Mucosa of stomach (tissue), 1 donor: ENCODE data around the gene STEAP3.
A peak's percentile ranks its signal among the peaks of the same experiment; 100 is the strongest.

Source experiments
- H3K27me3 ChIP-seq: one replicate; pipeline ENCODE4 v1.7.0; 2013; ENCODE audit warnings: mild to moderate bottlenecking, low read length; ENCODE audit not compliant: control insufficient read depth, insufficient read depth
- H3K36me3 ChIP-seq: one replicate; pipeline ENCODE4 v1.7.0; 2013; ENCODE audit warnings: low read length; ENCODE audit not compliant: control insufficient read depth, insufficient read depth
- H3K4me1 ChIP-seq: one replicate; pipeline ENCODE4 v1.7.0; 2013; ENCODE audit warnings: mild to moderate bottlenecking, low read length; ENCODE audit not compliant: control insufficient read depth, insufficient read depth
- H3K4me3 ChIP-seq: one replicate; pipeline ENCODE4 v1.7.0; 2013; ENCODE audit warnings: low read length
- H3K9ac ChIP-seq: one replicate; pipeline ENCODE4 v1.7.0; 2013; ENCODE audit warnings: mild to moderate bottlenecking, low read length, moderate library complexity
- H3K9me3 ChIP-seq: one replicate; pipeline ENCODE4 v1.7.0; 2013; ENCODE audit warnings: mild to moderate bottlenecking, low read length, moderate library complexity; ENCODE audit not compliant: control insufficient read depth
- donor health status: Pancreatic carcinoma.

The STEAP3 gene

DNA sequence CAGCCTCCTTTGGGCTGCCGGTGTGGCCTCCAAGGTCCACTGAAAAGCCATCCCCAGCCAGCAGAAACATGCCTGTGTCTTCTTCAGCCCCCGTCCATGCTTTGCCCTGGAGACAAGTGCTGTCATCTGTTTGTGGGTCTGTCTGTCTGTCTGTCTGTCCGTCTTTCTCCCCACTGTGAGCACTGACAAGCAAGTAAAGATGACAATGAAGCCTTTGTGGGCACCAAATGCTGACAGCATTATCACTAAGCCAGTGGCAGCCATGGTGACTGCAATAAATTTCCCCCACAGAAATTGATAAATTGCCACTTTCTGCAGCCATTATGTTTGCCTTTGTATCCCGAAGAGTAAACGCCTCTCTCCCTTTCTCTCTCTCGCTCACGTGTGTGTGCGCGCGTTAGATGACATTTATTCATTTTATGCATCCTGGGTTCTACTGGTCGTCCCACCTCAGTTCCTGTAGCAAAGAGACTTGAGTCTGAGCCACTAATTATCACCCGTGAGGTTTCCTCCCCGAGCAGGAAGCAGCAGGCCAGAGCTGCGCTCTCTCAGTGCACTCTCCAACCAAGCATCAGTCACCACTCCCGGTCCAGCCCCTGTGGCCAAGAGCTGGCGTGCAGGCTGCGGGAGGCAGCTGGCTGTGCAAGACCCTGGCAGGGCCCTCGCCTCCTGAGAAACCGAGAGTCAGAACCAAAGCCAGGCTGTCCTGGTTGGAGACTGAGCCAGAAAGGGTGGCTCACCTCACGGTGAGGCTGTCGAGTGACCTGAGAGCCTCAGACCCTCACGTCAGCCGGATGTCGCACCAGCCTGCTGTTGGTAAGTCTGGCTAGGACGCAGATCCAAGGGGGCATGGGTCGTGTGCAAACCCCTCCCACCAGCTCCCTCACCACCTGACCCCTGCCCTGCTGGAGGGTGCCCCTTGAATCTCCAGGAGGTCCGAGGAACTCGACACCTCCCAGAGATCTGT lies 6.9 kb downstream of the STEAP3 start:
- Histone ChIP-seq H3K27me3 (no peaks in the 10 kb centered on the region), H3K9ac (no peak overlapping the region), H3K4me3 (no peak overlapping the region), H3K4me1 (peaks cover 50% of the 10 kb centered on the region), H3K9me3 (no peaks in the 10 kb centered on the region), H3K36me3 (no peaks in the 10 kb centered on the region)

DNA sequence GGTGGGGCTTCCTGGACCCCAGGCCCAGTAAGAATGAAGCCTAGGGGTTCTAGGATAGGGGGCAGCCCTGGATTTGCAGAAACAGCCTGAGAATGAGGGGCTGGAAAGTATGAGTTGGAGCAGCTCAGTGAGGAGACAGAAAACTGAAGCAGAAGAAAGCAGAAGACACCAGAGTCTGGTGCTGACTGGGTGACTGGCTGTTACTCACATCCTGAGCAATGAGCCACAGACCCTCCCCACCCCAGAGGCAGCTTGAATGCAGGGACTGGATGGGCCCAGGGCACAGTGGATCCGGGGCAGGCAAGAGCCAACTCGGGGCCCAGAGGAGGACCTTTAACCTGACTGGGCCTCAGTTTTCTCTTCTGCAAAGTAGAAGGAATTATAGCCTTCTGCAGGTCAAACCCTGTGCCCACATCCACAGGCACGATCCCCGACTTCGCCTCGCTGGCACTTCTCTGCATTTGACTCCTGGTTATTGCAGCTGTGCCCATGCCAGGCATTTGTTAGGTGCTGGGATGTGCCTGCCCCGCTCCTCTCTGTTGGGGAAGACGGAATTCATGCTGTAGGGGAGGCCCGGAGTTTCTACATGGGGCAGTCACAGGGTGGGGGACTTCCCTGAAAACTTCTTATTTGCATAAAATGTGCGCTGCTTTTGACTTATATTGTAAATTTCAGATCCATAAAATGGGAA lies 8.5 kb downstream of the STEAP3 start:
- Histone ChIP-seq H3K4me3 (no peak overlapping the region), H3K4me1 (peaks cover 39% of the 10 kb centered on the region)

DNA sequence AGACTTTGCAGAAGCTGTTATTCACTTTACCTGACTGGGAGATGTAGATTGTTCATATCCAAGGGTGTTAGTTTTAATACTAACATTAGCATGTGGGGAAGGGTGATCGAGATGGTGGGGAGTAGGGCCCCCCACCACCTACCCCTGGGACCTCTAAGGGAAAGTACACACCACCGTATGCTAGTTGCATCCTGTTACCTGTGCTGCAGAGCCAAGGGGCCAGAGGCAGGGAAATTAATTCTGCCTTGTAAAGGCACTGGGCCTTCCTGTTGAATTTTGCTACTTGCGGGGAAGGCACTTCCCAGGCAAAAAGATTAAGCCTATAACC lies 9.0 kb downstream of the STEAP3 start:
- Histone ChIP-seq H3K4me1 (peaks cover 39% of the 10 kb centered on the region), H3K36me3 (no peaks in the 10 kb centered on the region), H3K27me3 (no peaks in the 10 kb centered on the region), H3K4me3 (no peak overlapping the region), H3K9me3 (no peaks in the 10 kb centered on the region), H3K9ac (no peak overlapping the region)

More for the DNA sequence above, 8.5 kb downstream of the STEAP3 start:
- Histone ChIP-seq H3K9ac (no peak overlapping the region), H3K36me3 (no peaks in the 10 kb centered on the region), H3K27me3 (no peaks in the 10 kb centered on the region), H3K9me3 (no peaks in the 10 kb centered on the region)

DNA sequence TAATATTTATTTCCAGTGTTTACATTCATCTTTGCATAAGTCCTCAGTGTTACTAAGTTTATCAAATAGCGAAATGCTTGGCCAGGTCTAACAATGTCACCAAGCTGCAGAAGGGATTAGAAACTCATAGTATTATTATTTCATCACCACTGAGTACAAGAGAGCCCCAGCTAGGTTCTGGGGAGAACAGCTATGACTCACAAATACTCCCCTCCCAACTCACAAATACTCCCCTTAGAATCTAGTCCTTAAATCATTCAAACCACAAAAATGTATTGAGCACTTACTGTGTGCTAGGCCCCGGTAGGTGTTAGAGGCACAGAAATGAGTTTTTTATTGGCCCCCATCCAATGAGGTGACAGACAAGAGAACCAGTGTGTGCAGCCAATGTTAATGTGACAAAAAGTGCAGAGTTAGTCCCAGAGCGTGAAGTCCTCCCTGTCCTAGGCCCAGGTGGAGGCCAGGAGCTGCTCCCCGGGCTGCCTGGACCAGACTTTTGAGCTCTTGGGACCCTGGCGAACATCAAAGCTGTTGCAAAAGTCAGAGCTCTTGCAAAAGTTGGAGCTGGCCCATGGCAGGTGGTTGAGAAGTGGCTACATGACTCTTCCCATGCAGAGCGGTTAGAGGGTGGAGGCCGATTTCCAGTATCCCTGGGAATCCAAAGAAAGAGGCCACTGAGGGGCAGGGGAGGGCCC lies 9.8 kb downstream of the STEAP3 start:
- Histone ChIP-seq H3K27me3 (no peaks in the 10 kb centered on the region), H3K4me3 (no peak overlapping the region), H3K9me3 (no peaks in the 10 kb centered on the region), H3K4me1 (peaks cover 39% of the 10 kb centered on the region), H3K9ac (no peak overlapping the region), H3K36me3 (no peaks in the 10 kb centered on the region)

DNA sequence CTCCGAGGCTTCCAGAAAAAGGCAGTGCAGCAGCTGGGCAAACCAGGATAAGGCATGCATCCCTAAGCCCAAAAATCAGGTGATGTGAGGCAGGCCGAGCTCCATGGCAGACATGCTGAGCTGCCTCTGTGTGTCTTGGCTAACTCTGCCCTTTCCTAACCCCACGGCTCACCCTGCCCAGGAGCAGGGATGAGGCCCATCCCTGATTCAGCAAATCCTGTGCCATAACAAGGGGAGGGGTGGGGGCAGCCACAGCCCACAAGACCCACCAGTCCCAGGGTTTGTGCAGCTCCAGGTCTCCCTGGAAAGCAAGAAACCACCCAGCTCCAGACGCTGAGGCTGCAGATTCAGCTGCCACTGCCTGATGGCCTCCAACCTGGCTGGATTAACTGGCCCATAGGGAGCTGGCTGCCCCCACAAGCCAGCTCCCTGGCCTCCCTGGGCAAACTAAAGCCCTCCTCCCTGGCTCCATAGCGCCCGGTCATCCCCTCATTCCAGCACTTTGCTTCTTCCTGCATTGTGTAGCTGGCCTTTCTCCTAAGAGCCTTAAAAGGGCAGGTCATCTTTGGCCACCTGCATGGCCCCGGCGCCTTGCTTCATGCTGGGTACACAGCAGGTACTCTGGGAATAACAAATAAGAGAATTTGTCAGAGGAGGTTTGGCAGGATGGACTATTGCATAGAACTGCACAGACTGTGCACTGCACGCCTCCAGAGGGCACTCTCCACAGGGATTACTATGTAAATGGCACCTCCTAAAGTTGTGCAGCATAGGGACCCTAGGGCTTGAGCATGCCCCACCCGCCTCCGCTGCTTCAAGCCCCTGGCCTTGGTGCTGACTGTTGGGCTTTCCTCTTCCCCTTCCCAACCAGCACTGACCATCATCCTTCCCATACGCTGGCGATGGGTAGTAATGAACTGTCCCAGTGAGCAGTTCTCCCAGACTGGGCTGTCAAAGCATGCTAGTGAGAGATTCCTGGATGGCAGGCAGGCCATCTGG lies 10.7 kb downstream of the STEAP3 start:
- Histone ChIP-seq H3K9me3 (no peaks in the 10 kb centered on the region), H3K36me3 (no peaks in the 10 kb centered on the region), H3K9ac (no peak overlapping the region), H3K27me3 (no peaks in the 10 kb centered on the region), H3K4me3 (no peak overlapping the region), H3K4me1 (peaks cover 37% of the 10 kb centered on the region)

DNA sequence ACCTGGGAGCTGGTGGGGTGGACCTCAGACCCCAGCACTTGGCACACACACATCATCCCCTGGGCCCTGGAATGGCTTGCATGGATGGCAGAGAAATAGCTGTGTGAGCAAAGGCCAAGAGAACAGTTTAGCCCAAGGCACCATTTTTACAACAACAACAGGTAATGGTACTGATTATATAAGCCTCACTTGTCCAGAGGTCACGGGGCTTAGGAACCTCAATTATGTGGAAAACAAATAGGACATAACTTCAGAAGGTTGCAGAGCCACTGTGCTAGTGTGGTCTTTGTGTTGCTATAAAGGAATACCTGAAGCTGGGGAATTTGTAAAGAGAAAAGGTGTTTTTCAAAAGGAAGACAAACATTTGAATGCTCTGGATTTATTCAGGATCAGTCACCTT lies 13.2 kb downstream of the STEAP3 start:
- Histone ChIP-seq H3K4me1 (peaks cover 48% of the 10 kb centered on the region), H3K4me3 (no peak overlapping the region), H3K27me3 (no peaks in the 10 kb centered on the region), H3K9me3 (no peaks in the 10 kb centered on the region), H3K36me3 (no peaks in the 10 kb centered on the region), H3K9ac (no peak overlapping the region)

DNA sequence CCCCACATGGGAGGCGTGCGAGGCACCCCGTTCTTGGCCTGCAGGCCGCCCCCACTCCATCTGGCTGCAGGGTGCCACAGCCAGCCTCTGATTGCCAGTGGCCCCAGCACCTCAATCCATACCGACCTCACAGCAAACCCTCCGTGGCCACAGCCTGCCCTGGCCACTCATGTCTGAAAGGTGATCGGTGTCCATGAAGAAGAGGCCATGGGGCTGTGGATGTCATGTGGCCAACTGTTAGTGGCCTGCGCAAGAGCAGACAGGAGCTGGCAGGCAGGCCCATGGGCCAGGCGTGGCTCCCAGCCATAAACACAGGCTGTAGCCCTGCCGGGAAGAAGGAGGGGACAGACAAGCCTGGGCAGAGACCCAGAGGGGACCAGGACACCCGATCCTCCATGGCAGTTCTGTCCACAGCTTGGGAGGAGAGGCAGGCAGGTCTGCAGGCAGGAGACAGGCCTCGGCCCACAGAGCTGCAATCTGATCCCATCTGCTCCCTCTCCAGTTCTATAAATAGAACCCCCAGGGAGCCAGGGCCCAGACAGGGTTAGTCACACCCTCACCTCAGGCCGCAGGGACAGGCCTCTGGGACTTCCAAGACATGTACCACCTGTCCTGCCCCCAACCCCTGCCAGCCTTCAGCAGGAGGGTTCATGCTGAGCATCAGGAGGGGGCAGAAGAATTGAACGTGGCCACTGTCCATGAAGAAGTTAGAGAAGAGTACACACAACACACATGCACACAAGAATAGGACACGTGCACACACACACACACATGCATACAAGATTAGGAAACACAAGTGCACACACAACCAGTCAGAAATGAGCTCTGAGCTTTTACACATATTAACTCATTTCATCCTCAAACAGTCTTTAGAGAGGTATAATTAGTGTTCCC lies 16.9 kb downstream of the STEAP3 start:
- no peaks in the 10 kb centered on the region for H3K9me3 ChIP-seq
- peak overlapping the region; percentile 37 for H3K9ac ChIP-seq
- H3K36me3 ChIP-seq = no peaks in the 10 kb centered on the region
- no peak overlapping the region for H3K4me3 ChIP-seq
- no peaks in the 10 kb centered on the region for H3K27me3 ChIP-seq
- H3K4me1 ChIP-seq = peaks cover 32% of the 10 kb centered on the region

DNA sequence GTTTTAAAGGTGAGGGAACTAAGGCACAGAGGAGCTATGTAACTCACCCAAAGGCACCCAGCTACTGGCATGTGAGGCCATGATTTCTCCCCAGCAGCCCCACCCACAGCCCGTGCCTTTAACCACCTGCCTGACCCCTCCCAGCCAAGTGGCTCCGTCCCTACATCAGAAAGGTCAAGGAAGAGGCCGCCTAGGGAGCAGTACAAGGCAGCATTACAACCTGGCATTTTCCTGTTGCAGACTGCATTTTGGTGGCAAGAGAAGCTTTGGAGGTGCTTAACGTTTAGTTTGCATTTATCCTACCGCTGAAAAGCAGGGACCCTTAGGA lies 17.5 kb downstream of the STEAP3 start:
- no peaks in the 10 kb centered on the region for H3K9me3 ChIP-seq
- no peak overlapping the region for H3K9ac ChIP-seq
- H3K36me3 ChIP-seq = no peaks in the 10 kb centered on the region

DNA sequence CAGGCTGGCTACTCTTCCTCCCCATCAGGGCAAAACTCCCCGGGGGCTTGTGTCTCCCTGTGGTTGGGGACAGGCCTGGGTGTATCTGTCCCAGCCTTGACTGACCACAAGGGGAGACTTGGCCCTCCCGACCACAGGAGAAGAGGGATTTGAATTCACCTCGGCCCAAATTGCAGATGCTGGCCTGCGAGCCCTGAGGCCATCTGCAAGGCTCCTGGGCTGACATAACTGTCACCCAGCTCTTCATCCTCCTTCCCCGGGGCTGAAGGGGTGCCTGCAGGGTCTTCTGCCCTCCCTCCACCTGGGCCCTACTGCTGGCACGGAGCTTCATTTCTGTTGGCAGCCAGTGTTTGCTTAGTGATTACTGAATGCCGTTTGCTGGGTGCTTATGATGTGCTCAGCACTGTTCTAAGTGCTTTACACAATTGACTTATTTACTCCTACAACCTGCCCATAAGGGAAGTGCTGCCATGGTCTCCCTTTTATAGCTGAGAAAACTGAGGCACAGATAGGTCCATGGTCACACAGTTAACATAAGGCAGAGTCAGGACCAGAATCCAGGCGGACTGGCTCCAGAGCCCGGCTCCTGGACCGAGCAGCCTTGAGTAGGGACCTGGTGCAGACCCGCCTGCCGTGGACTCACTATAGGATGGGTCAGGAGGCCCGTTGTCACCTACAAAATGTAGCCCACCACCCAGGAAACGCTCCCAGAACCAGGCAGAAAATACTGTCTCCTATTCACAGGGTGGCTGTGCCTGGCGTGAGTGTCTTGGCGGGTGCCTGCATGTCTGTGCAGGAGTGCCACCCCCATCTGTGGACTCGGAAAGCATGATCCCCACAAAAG lies 18.9 kb downstream of the STEAP3 start:
- Histone ChIP-seq H3K36me3 (no peaks in the 10 kb centered on the region), H3K4me1 (peaks cover 32% of the 10 kb centered on the region), H3K4me3 (no peak overlapping the region), H3K9me3 (no peaks in the 10 kb centered on the region), H3K9ac (no peak overlapping the region), H3K27me3 (no peaks in the 10 kb centered on the region)

More for the DNA sequence above, 17.5 kb downstream of the STEAP3 start:
- no peak overlapping the region for H3K4me3 ChIP-seq
- peaks cover 32% of the 10 kb centered on the region for H3K4me1 ChIP-seq
- H3K27me3 ChIP-seq = no peaks in the 10 kb centered on the region

DNA sequence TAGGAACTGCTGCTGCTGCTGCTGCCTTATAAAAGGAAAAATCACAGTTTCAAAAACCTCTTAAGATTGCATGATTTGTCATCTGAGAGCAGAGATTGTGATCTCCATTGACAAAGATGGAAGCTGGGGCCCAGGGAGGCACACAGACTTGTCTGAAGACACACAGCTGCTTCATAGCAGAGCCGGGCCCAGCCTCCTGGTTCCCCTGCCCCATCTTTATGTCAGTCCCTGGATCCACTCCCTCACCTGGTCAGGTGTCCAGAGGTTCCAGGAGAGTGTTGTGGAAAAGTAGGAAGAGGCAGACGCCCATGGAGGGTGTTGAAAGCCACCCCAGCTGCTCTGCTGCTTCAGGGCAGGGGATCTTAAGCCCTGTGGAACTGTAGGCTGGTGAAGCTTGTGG lies 20.0 kb downstream of the STEAP3 start:
- H3K9me3 ChIP-seq = no peaks in the 10 kb centered on the region
- H3K9ac ChIP-seq = no peak overlapping the region
- H3K4me1 ChIP-seq = peaks cover 32% of the 10 kb centered on the region
- no peaks in the 10 kb centered on the region for H3K36me3 ChIP-seq
- H3K4me3 ChIP-seq = no peak overlapping the region
- H3K27me3 ChIP-seq = no peaks in the 10 kb centered on the region
